Activated CD4-positive, alpha-beta T cell treated with anti-CD3 and anti-CD28 coated beads for 36 hours (primary cell): ENCODE data around the gene SVOP. TPM values are rescaled to one million over a fixed set of nuclear protein-coding genes. Genes with fewer than 3 reads are reported as not detected.

Source experiments
- ATAC-seq: fragments of 200-7000 bp; cut with Tn5 transposase; one replicate; pipeline ENCODE4 v1.10.0; 2021; ENCODE audit warnings: mild to moderate bottlenecking, moderate library complexity
- CTCF ChIA-PET: fragments of 350-600 bp; sonication (Branson Sonifier 250); formaldehyde crosslinking; loops from one replicate; lab custom pipeline; 2021; ENCODE audit warnings: antibody characterized with exemption; lab: Charles Lee
- POLR2A ChIA-PET: fragments of 350-600 bp; sonication (Branson Sonifier 250); formaldehyde crosslinking; loops from one replicate; lab custom pipeline; 2021; ENCODE audit warnings: antibody characterized with exemption, inconsistent platforms; lab: Charles Lee
- DNase-seq: peaks from one replicate; pipeline ENCODE4 v3.0.0-alpha.2; 2020
- H3K27ac Mint-ChIP-seq: one replicate; pipeline ENCODE4 v1.8.0; 2021; ENCODE audit warnings: mixed read lengths
- H3K27me3 Mint-ChIP-seq: one replicate; pipeline ENCODE4 v1.8.0; 2021; ENCODE audit warnings: mixed read lengths
- H3K36me3 Mint-ChIP-seq: one replicate; pipeline ENCODE4 v1.8.0; 2021; ENCODE audit warnings: low read depth, mixed read lengths
- H3K4me1 Mint-ChIP-seq: one replicate; pipeline ENCODE4 v1.8.0; 2021; ENCODE audit warnings: mixed read lengths
- H3K4me3 Mint-ChIP-seq: one replicate; pipeline ENCODE4 v1.8.0; 2021; ENCODE audit warnings: mild to moderate bottlenecking, moderate library complexity, mixed read lengths
- H3K9me3 Mint-ChIP-seq: one replicate; pipeline ENCODE4 v1.8.0; 2021; ENCODE audit warnings: low read depth, mixed read lengths
- intact Hi-C, 2 experiments: fragments of 100-400 bp; cut with DNase I in 1 of 2; cut with micrococcal nuclease in 1 of 2; formaldehyde crosslinking; loops; one replicate each; pipeline versions ENCODE4 v1.14.2 to v1.15.1; 2022 to 2024; cut with DNase I, micrococcal nuclease
- total RNA-seq, 2 experiments: library from RNA; stranded (reverse); gene quantifications; one replicate each; pipeline ENCODE4 v1.2.3, GENCODE V29; 2021

The SVOP gene
- total RNA-seq, 2 experiments from 2014 or later, result not detected

- Mint-ChIP-seq H3K27ac (no peak overlapping the region), H3K4me1 (no peaks in the 10 kb centered on the region), H3K27me3 (peaks cover 5% of the 10 kb centered on the region), H3K36me3 (no peaks in the 10 kb centered on the region), H3K9me3 (no peaks in the 10 kb centered on the region), H3K4me3 (no peak overlapping the region)
- ChIA-PET CTCF (no interaction called here), POLR2A (interaction anchor here (0.8 kb wide), 1 partner anchor 11 kb away, joined by 5 read pairs; no protein-coding TSS in a partner anchor)
- intact Hi-C loops, result no loop called here
- ATAC-seq (no peak), DNase-seq (no peak)
These were observed 48.5 kb downstream of the SVOP start for GRCh38 chr12:108972358-108972757.

- no peaks in the 10 kb centered on the region for H3K4me1 Mint-ChIP-seq
- ChIA-PET CTCF (no interaction called here), POLR2A (no interaction called here)
- peaks cover 5% of the 10 kb centered on the region for H3K27me3 Mint-ChIP-seq
- ATAC-seq (no peak), DNase-seq (no peak)
- intact Hi-C loops, result no loop called here
- no peaks in the 10 kb centered on the region for H3K36me3 Mint-ChIP-seq
- no peak overlapping the region for H3K4me3 Mint-ChIP-seq
- no peaks in the 10 kb centered on the region for H3K9me3 Mint-ChIP-seq
- no peak overlapping the region for H3K27ac Mint-ChIP-seq
These were observed 51.2 kb downstream of the SVOP start for GRCh38 chr12:108969622-108970021.

GRCh38 chr12:108967869-108968540 lies 52.9 kb downstream of the SVOP start:
- H3K9me3 Mint-ChIP-seq, result no peaks in the 10 kb centered on the region
- intact Hi-C loops, result no loop called here
- H3K36me3 Mint-ChIP-seq, result no peaks in the 10 kb centered on the region
- ChIA-PET CTCF (interaction anchor here (1.0 to 1.9 kb wide), 2 partner anchors 10 to 17 kb away, joined by 3 to 6 read pairs; no protein-coding TSS in a partner anchor), POLR2A (no interaction called here)
- no peak overlapping the region for H3K27ac Mint-ChIP-seq
- ATAC-seq (no peak), DNase-seq (no peak)
- no peaks in the 10 kb centered on the region for H3K4me1 Mint-ChIP-seq
- peaks cover 5% of the 10 kb centered on the region for H3K27me3 Mint-ChIP-seq
- no peak overlapping the region for H3K4me3 Mint-ChIP-seq

DNA sequence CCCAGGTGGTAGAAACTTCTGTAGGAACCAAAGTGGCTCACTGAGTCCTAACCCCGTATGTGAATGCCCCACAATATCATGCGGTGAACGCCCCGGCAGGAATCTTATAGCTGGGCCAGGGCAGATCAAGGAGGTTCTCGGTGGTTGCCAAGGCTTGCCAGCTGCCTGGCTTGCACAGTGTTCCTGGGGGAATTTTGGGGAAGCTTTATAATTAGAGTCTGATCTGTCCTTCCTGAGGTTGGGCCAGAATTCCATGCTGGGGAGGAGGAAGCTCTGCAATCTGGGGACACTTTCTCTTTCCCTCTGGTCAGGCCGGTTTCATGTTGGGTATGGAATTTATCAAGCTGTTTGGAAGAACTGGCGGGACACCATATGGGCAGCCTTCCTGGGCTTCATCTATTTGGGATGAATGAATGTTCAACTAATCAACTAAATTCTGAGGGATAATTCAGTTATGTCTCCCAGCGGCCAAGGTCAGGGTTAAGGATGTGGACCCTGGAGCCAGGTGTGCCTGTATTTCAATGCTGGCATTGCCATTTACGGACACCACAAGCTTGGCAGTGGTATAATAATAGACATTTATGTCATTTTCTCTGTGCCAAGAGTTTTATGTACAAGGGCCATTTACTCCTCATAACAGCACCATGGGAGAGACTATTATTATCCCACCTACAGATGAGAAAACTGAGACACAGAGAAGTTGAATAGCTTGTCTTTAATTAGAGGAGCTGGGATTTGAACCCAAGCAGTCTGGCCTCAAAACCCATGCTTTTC lies 54.3 kb downstream of the SVOP start:
- H3K27ac Mint-ChIP-seq, result no peak overlapping the region
- no peaks in the 10 kb centered on the region for H3K4me1 Mint-ChIP-seq
- H3K27me3 Mint-ChIP-seq, result peaks cover 5% of the 10 kb centered on the region
- CTCF ChIA-PET, result interaction anchor here (1.5 to 1.9 kb wide), 3 partner anchors 14 to 18 kb away, joined by 4 to 6 read pairs (median 4); no protein-coding TSS in a partner anchor
- POLR2A ChIA-PET, result no interaction called here
- DNase-seq (no peak), ATAC-seq (no peak)
- no peaks in the 10 kb centered on the region for H3K9me3 Mint-ChIP-seq
- no peaks in the 10 kb centered on the region for H3K36me3 Mint-ChIP-seq
- intact Hi-C loops, result no loop called here
- H3K4me3 Mint-ChIP-seq, result no peak overlapping the region

- ChIA-PET CTCF (interaction anchor here (1.5 to 1.9 kb wide), 3 partner anchors 13 to 17 kb away, joined by 4 to 6 read pairs (median 4); no protein-coding TSS in a partner anchor), POLR2A (no interaction called here)
- Mint-ChIP-seq H3K36me3 (no peaks in the 10 kb centered on the region), H3K4me3 (no peak overlapping the region), H3K27ac (no peak overlapping the region), H3K27me3 (peaks cover 2% of the 10 kb centered on the region), H3K4me1 (no peaks in the 10 kb centered on the region), H3K9me3 (no peaks in the 10 kb centered on the region)
- intact Hi-C loops, result no loop called here
- DNase-seq (no peak), ATAC-seq (no peak)
These were observed 55.0 kb downstream of the SVOP start for GRCh38 chr12:108965886-108966285.

DNA sequence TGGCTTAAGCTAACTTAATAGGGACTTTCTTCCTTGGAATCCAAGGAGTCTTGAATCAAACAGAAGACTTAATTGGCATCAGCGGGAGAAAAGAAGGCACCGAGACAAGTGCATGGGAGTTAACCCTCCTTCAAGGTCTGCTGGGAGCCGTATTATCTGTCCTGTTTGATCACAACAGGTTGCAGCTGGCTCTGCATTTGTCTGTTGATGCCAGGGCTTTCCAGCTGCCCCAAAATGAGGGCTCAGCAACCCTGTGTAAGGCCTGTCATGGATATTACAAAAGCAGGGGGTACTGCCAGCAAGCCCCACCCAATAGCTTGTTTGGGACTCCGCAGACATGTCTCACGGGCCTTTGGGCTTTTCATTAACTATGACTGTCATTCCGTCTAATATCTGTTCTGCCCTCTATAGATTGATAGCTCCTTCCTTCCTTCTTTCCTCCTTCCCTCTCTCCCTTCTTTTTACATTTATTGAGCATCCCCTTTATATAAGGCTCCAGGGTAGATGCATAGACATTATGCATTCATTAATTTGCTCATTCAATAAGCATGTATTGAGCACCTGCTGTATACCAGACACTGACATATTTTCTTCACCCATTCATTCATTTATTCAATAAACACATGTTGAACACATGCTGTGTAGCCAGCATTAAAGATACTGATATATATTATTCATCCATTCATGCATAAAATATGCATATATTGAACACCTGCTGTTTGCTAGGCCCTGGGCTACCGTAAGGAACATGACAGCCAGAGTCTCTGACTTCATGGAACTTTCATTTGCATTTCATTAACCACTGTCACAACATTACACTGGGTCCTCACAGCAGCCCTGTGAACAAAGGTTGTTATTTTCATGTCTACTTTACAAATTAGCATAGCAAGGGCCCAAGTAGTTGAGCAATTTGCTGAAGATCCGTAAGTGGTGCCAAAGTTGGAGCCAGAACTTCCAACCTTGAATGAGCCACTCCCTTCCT lies 56.2 kb downstream of the SVOP start:
- Mint-ChIP-seq H3K4me3 (no peak overlapping the region), H3K27me3 (peaks cover 2% of the 10 kb centered on the region), H3K9me3 (no peaks in the 10 kb centered on the region), H3K4me1 (no peaks in the 10 kb centered on the region), H3K36me3 (no peaks in the 10 kb centered on the region), H3K27ac (no peak overlapping the region)
- intact Hi-C loops, result no loop called here
- DNase-seq (no peak), ATAC-seq (no peak)
- ChIA-PET CTCF (interaction anchor here (0.6 kb wide), 1 partner anchor 801 kb away, joined by 3 read pairs; no protein-coding TSS in a partner anchor), POLR2A (no interaction called here)

DNA sequence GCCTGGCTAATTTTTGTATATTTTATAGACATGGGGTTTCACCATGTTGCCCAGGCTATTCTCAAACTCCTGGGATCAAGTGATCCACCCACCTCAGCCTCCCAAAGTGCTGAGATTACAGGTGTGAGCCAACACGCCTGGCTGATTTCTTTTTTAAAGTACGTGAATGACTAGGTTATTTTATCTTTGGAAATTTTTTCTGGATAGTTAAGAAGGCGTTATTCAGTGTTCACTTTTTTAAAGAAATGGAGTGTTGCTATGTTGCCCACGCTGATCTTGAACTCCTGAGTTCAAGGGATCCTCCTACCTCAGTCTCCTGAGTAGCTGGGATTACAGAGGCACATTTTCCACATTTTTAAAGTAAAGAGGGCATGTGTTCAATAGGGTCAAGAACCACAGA lies 58.6 kb downstream of the SVOP start:
- ChIA-PET POLR2A (no interaction called here), CTCF (no interaction called here)
- no peak overlapping the region for H3K27ac Mint-ChIP-seq
- intact Hi-C loops, result no loop called here
- no peaks in the 10 kb centered on the region for H3K4me1 Mint-ChIP-seq
- H3K9me3 Mint-ChIP-seq, result no peaks in the 10 kb centered on the region
- H3K27me3 Mint-ChIP-seq, result no peaks in the 10 kb centered on the region
- no peak overlapping the region for H3K4me3 Mint-ChIP-seq
- ATAC-seq (no peak), DNase-seq (no peak)
- no peaks in the 10 kb centered on the region for H3K36me3 Mint-ChIP-seq

GRCh38 chr12:108959748-108960655 lies 60.9 kb downstream of the SVOP start:
- ChIA-PET CTCF (interaction anchor here (0.6 to 0.7 kb wide), 2 partner anchors 11 to 364 kb away, joined by 3 read pairs; no protein-coding TSS in a partner anchor), POLR2A (no interaction called here)
- no peaks in the 10 kb centered on the region for H3K9me3 Mint-ChIP-seq
- no peaks in the 10 kb centered on the region for H3K4me1 Mint-ChIP-seq
- H3K36me3 Mint-ChIP-seq, result no peaks in the 10 kb centered on the region
- ATAC-seq (no peak), DNase-seq (no peak)
- H3K27ac Mint-ChIP-seq, result no peak overlapping the region
- intact Hi-C loops, result loop anchor here in 1 of 2 experiments (10.0 kb wide), 2 partner anchors 155 to 395 kb away; partner anchors contain the start of genes ISCU and SART3
- H3K4me3 Mint-ChIP-seq, result no peak overlapping the region
- peaks cover 3% of the 10 kb centered on the region for H3K27me3 Mint-ChIP-seq

DNA sequence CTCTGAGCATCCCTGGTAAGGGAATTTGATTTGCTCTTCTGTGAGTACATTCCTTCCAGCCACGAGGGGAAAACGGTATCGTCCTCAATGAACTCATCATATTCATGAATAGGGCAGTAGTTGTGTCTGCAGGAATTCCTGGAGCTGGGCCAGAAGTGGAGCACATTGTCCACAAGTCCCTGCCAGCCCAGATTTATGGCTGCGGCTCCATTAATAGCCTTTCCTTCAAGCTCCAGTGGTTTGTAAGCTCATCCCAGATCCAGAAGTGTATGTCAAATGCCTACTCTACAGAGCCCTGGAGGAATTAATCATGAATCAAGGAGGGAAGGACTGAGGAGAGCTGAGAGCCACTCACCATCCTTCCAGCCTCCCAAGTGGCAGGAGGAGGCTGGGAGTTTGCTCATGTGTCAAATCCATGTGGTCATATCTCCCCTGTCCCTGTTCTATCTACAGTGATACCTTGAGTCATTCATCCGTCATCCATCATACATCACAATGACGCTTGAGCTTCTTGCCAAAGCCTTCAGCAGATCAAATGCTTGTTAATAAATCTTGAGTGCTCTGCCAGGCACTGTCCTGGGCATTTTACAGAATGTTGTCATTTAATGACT lies 65.5 kb downstream of the SVOP start:
- CTCF ChIA-PET, result interaction anchor here (1.2 kb wide), 1 partner anchor 71 kb away, joined by 3 read pairs; no protein-coding TSS in a partner anchor
- Mint-ChIP-seq H3K9me3 (no peaks in the 10 kb centered on the region), H3K36me3 (no peaks in the 10 kb centered on the region), H3K27me3 (peaks cover 3% of the 10 kb centered on the region), H3K4me3 (no peak overlapping the region), H3K27ac (no peak overlapping the region), H3K4me1 (peaks cover 2% of the 10 kb centered on the region)
- intact Hi-C loops, result loop anchor here in 1 of 2 experiments (10.0 kb wide), 2 partner anchors 151 to 391 kb away; partner anchors contain the start of genes ISCU and SART3
- POLR2A ChIA-PET, result no interaction called here
- DNase-seq, result no peak
- no peak for ATAC-seq
